Kidney (tissue), 14 donors: ENCODE data around the gene C11orf52. TPM values are rescaled to one million over a fixed set of nuclear protein-coding genes. Genes with fewer than 3 reads are reported as not detected.
A peak's percentile ranks its signal among the peaks of the same experiment; 100 is the strongest.

Experiments
- DNase-seq, 5 donors: peaks; one replicate each; pipeline ENCODE4 v3.0.0-alpha.2; 2013 to 2020
- FAIRE-seq: peaks from 2 replicates; lab custom pipeline; 2012; peaks lifted over from hg19 to GRCh38; lab: Jason Lieb, UNC
- H3K27ac ChIP-seq, 2 donors: one replicate each; pipeline ENCODE4 v1.7.0; 2013; ENCODE audit warnings: low read depth in 2 of 2, low read length in 2 of 2, inconsistent platforms in 1 of 2
- H3K27me3 ChIP-seq: one replicate; pipeline ENCODE4 v1.7.1; 2013; ENCODE audit warnings: low read length, inconsistent platforms; ENCODE audit not compliant: control insufficient read depth, insufficient read depth
- H3K36me3 ChIP-seq, 3 donors: one replicate each; pipeline versions ENCODE4 v1.7.0 to v1.7.1; 2013; ENCODE audit warnings: low read length in 3 of 3, control low read depth in 1 of 3, inconsistent platforms in 1 of 3; ENCODE audit not compliant: insufficient read depth in 3 of 3, control insufficient read depth in 2 of 3
- H3K4me1 ChIP-seq, 3 donors: one replicate each; pipeline versions ENCODE4 v1.7.0 to v1.7.1; 2013; ENCODE audit warnings: low read length in 3 of 3, inconsistent platforms in 1 of 3, low read depth in 1 of 3; ENCODE audit not compliant: control insufficient read depth in 2 of 3, insufficient read depth in 2 of 3
- H3K4me3 ChIP-seq, 3 donors: one replicate each; pipeline versions ENCODE4 v1.7.0 to v1.8.1; 2013; ENCODE audit warnings: low read length in 3 of 3, control low read depth in 1 of 3, inconsistent platforms in 1 of 3
- H3K9ac ChIP-seq, 3 donors: one replicate each; pipeline versions ENCODE4 v1.7.0 to v1.7.1; 2013; ENCODE audit warnings: low read length in 3 of 3, control low read depth in 1 of 3, inconsistent platforms in 1 of 3
- H3K9me3 ChIP-seq, 3 donors: one replicate each; pipeline versions ENCODE4 v1.7.0 to v1.7.1; 2013; ENCODE audit warnings: low read length in 3 of 3, control low read depth in 1 of 3, inconsistent platforms in 1 of 3; ENCODE audit not compliant: control insufficient read depth in 2 of 3, insufficient read depth in 1 of 3
- CTCF ChIP-seq: IDR thresholded peaks from 3 replicates; pipeline ENCODE4 v1.5.1; 2012; ENCODE audit warnings: mild to moderate bottlenecking, moderate library complexity, borderline replicate concordance; ENCODE audit not compliant: insufficient read depth; ENCODE audit errors: extremely low read depth
- intact Hi-C: fragments of 100-400 bp; cut with DNase I; formaldehyde crosslinking; loops from one replicate; pipeline ENCODE4 v1.11.1; 2022
- polyA plus RNA-seq: library from polyadenylated mRNA; stranded (reverse); fragments of 350-450 nt; fragmentation: Illumina TruSeq; extraction: RNeasy Lipid Tissue Mini Kit (QIAGEN cat#74804); gene quantifications from one replicate; pipeline ENCODE4 v1.2.3, GENCODE V29; 2014; ENCODE audit warnings: low read depth, low replicate concordance; ENCODE audit not compliant: insufficient read depth
- total RNA-seq: library from RNA; stranded (reverse); fragmentation: NEBNext Ultra II Directional; extraction: Animal tissue kit (Norgen Biotek cat#: 25700); gene quantifications from one replicate; pipeline ENCODE4 v1.2.1, GENCODE V29; 2021
- donor health status: control.
- donor health status: control.
- donor health status: control.
- donor health status: control.
- donor health status: control.
- donor health status: DM: yes; HTN: yes; CAD: no.
- donor health status: Normal renal cell carcinoma (clear cell type).

C11orf52 gene
- total and polyA plus RNA-seq, 2 donors from 2014 or later, result 27.8 to 103 TPM

- no peaks in the 10 kb centered on the region for H3K9me3 ChIP-seq
- TF ChIP-seq CTCF, result no peak
- intact Hi-C loops, result no loop called here
- no peaks in the 10 kb centered on the region for H3K27me3 ChIP-seq
- DNase-seq (no peak), FAIRE-seq (no peak)
- peak overlapping the region in 2 of 3 donors; percentile 38 to 59 for H3K4me3 ChIP-seq
- H3K4me1 ChIP-seq, result peaks cover 0 to 20% (median 10%) of the 10 kb centered on the region in 3 donors
- H3K9ac ChIP-seq, result peak overlapping the region in 2 of 3 donors; percentile 76 to 77
- no peaks in the 10 kb centered on the region for H3K36me3 ChIP-seq
- H3K27ac ChIP-seq, result peak overlapping the region; percentile 90 to 91
Measured at GRCh38 chr11:111910676-111911562, 7.8 kb upstream of the C11orf52 start.

GRCh38 chr11:111911563-111912401, 6.9 kb upstream of the C11orf52 start, which contains the start of gene CRYAB:
CRYAB (minus strand) TSS chr11:111911770; CDS start chr11:111911724, 46 bp downstream.
- peak; percentile 71 to 97 (median 83) for DNase-seq
- Histone ChIP-seq H3K4me3 (peak within 1 kb of the TSS; percentile 24 to 59 (median 56)), H3K4me1 (peaks cover 0 to 20% (median 10%) of the 10 kb centered on the region in 3 donors), H3K27ac (peak within 1 kb of the TSS; percentile 90 to 91), H3K9ac (peak within 1 kb of the TSS in 2 of 3 donors; percentile 76 to 77), H3K27me3 (no peaks in the 10 kb centered on the region), H3K9me3 (no peaks in the 10 kb centered on the region), H3K36me3 (no peaks in the 10 kb centered on the region)
- peak; percentile 49 for FAIRE-seq
- intact Hi-C loops, result no loop called here
- TF ChIP-seq CTCF, result no peak

- intact Hi-C loops, result no loop called here
- DNase-seq, result peak in 4 of 5 donors; percentile 32 to 78 (median 64)
- TF ChIP-seq CTCF, result no peak
- Histone ChIP-seq H3K36me3 (no peaks in the 10 kb centered on the region), H3K27me3 (no peaks in the 10 kb centered on the region), H3K27ac (peak within 1 kb of the TSS; percentile 90 to 91), H3K4me3 (peak within 1 kb of the TSS; percentile 44 to 59 (median 56)), H3K4me1 (peaks cover 0 to 20% (median 13%) of the 10 kb centered on the region in 3 donors), H3K9me3 (no peaks in the 10 kb centered on the region), H3K9ac (peak within 1 kb of the TSS; percentile 4 to 77 (median 59))
- FAIRE-seq, result no peak
Measured at GRCh38 chr11:111912535-111912934, 6.2 kb upstream of the C11orf52 start, which contains the start of gene HSPB2. HSPB2 (plus strand) TSS chr11:111912734; CDS start chr11:111912830, 96 bp downstream.
